ENCODE data around the gene LUC7L2.

LUC7L2 gene

GRCh38 chr7:139446051-139446890 is 86.6 kb downstream of the LUC7L2 start:
- TF ChIP-seq GATA2 (IDR thresholded peaks at IDR 0.05; ENCODE audit: low read depth, low read length): no peak
- no peak for TF ChIP-seq GATA3 (IDR thresholded peaks at IDR 0.05; ENCODE audit: low read depth, low read length)

DNA sequence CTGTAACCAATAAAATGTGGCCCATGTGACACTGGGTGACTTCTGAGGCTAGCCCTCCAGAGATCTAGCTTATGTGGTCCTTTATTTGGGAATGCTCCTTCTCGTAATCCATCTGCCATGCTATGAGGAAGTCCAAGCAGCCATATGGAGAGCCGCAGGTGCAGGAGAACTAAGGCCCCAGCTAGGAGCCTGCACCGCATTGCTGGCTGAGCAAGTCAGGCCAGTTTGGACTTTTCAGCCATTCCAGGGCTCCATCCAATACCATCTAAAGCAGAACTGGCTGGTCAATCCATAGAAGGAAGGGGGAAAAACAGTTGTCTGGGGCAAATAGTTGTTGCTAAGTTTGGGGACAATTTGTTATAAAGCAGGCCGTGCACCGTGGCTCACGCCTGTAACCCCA is 91.2 kb downstream of the LUC7L2 start:
- TF ChIP-seq GATA3 (IDR thresholded peaks at IDR 0.05; ENCODE audit: low read depth, low read length) (no peak), GATA2 (IDR thresholded peaks at IDR 0.05; ENCODE audit: low read depth, low read length) (no peak)

- no peak for TF ChIP-seq GATA3 (IDR thresholded peaks at IDR 0.05; ENCODE audit: low read depth, low read length)
- no peak for TF ChIP-seq GATA2 (IDR thresholded peaks at IDR 0.05; ENCODE audit: low read depth, low read length)
Observed at GRCh38 chr7:139451638-139452037, 91.9 kb downstream of the LUC7L2 start.

DNA sequence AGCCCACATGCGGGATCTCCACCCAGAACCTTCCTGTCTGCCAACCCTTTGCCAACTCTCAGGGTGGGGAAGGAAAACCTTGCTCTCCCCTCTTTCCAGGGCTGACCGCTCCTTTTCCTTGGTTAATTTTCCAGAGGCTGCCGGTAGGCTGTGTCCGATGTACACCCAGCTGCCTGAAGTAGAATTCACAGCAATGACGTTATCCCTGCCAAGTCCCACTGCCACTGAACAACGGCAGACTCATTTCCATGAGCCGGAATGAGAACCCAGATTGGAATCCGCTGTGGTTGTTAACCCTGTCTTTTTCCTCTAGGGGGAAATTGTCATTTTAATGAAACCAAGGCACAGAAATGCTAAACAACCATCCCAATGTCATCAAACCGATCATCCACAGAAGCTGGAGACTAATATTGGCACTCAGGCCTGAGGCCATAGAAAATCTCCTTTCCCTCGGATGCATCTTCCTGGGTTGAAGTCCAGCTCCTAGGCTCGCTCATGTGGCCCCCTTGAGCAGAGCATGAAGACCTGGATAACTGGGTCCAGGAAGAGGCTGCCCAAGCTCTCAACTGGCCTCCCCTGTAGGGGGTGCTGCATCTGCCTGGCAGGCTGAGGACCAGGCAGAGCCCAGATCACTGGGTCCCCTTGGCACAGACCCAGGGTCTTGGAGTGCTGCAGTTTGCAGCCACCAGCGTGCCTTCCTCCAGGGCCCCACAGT is 93.4 kb downstream of the LUC7L2 start:
- TF ChIP-seq GATA2 (IDR thresholded peaks at IDR 0.05; ENCODE audit: low read depth, low read length) (no peak), GATA3 (IDR thresholded peaks at IDR 0.05; ENCODE audit: low read depth, low read length) (no peak)

- TF ChIP-seq GATA2 (IDR thresholded peaks at IDR 0.05; ENCODE audit: low read depth, low read length) (no peak), GATA3 (IDR thresholded peaks at IDR 0.05; ENCODE audit: low read depth, low read length) (no peak)
Observed at GRCh38 chr7:139453673-139454321, 94.1 kb downstream of the LUC7L2 start.

GRCh38 chr7:139455789-139456188 is 96.1 kb downstream of the LUC7L2 start:
- TF ChIP-seq GATA3 (IDR thresholded peaks at IDR 0.05; ENCODE audit: low read depth, low read length): no peak
- no peak for TF ChIP-seq GATA2 (IDR thresholded peaks at IDR 0.05; ENCODE audit: low read depth, low read length)

- TF ChIP-seq GATA2 (IDR thresholded peaks at IDR 0.05; ENCODE audit: low read depth, low read length): no peak
- no peak for TF ChIP-seq GATA3 (IDR thresholded peaks at IDR 0.05; ENCODE audit: low read depth, low read length)
Observed at GRCh38 chr7:139456511-139456910, 96.8 kb downstream of the LUC7L2 start.

DNA sequence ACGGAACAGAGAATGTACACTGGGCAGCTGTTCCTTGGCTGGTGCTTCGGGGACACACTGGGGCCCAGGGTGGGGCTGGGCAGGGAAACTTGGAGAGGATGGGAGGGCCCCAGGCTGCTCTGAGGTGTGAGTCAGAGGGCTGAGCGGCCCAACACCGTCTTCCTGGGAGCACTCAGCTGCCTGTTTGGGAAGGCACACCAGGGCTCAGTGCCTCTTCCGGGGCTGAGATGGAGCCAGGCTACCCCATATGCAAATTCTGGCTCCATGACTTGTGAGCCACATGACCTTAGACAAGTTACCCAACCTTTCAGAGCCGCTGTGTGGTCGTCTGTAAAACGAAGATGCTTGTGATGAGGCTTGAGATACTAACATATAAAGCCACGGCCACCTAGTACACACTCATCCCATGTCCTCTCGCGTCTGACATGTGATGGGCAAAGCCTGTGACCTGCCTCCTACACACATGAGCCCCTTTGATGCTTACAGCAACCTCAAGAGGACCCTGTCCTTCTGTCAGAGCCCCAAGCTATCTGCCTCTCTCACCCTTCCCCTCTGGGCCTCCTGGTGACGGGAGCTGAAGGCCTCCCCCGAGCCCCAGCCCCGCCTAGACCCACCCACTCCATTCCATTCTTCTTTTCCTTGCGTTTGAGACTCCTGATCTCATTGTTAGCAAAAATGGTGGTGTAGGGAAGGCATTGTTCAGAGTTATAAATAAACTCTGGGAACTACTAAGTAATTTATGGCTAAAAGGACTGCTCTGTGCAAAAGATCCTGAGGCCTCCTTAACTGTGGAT is 97.7 kb downstream of the LUC7L2 start:
- no peak for TF ChIP-seq GATA2 (IDR thresholded peaks at IDR 0.05; ENCODE audit: low read depth, low read length)
- no peak for TF ChIP-seq GATA3 (IDR thresholded peaks at IDR 0.05; ENCODE audit: low read depth, low read length)

DNA sequence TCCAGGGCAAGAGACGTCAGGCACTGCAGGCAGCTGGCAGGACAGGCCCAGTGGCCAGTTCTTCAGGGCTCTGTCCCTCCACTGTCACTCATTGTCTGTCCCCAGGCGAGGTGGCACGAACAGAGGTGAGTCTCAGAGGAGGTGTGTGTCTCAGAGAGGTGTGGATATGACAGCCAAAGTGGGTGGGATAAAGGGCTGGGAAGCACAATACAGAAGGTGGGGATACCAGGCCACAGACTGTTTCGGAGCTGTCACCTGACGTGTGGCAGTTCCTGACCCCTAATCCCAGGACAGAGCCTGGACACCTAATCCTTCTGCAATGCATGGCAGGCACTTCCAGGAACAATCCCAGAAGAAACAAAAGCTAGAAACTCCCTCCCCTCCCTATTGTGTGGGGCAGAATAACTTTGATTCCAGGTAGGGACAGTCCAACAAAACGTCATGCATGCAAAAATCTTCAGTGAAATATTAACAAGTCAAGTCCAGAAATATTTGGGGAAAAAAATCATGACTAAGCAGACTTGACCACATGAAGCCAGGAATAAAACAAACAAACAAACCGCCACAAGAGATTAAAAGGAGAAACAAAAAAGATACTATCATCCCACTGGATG is 112.2 kb downstream of the LUC7L2 start:
- no peak for TF ChIP-seq GATA2 (IDR thresholded peaks at IDR 0.05; ENCODE audit: low read depth, low read length)
- TF ChIP-seq GATA3 (IDR thresholded peaks at IDR 0.05; ENCODE audit: low read depth, low read length): no peak
